IPS-18c (cell line): ENCODE measurements around the gene COL12A1.
"Not testable (repeated sequence)": the region's sequence is repeated elsewhere in the genome, so short reads cannot be mapped to it uniquely, and the experiment has no call there.

Source experiments
- H3K4me3 ChIP-seq: 2 replicates; pipeline ENCODE4 v1.7.0; 2013; ENCODE audit warnings: low read depth, mild to moderate bottlenecking, low read length, moderate library complexity; ENCODE audit not compliant: insufficient read depth
- H3K9me3 ChIP-seq: one replicate; pipeline ENCODE4 v1.6.1; 2013; ENCODE audit warnings: mild to moderate bottlenecking, low read length, moderate library complexity; ENCODE audit not compliant: control insufficient read depth, insufficient read depth

COL12A1 gene

GRCh38 chr6:75201901-75202672, 3.8 kb downstream of the COL12A1 start:
- no peaks in the 10 kb centered on the region for H3K9me3 ChIP-seq
- peak overlapping the region; percentile 45 for H3K4me3 ChIP-seq

- Histone ChIP-seq H3K4me3 (no peak overlapping the region), H3K9me3 (no peaks in the 10 kb centered on the region)
These were observed 4.8 kb downstream of the COL12A1 start for GRCh38 chr6:75201021-75201420.

- Histone ChIP-seq H3K4me3 (no peak overlapping the region), H3K9me3 (no peaks in the 10 kb centered on the region)
These were observed 6.0 kb downstream of the COL12A1 start for GRCh38 chr6:75199889-75200288.

- Histone ChIP-seq H3K4me3 (no peak overlapping the region), H3K9me3 (no peaks in the 10 kb centered on the region)
These were observed 9.7 kb downstream of the COL12A1 start for GRCh38 chr6:75196081-75196687.

- no peak overlapping the region for H3K4me3 ChIP-seq
These were observed 17.5 kb downstream of the COL12A1 start for GRCh38 chr6:75188221-75188925.

GRCh38 chr6:75186581-75186980, 19.3 kb downstream of the COL12A1 start:
- H3K9me3 ChIP-seq, H3K4me3 ChIP-seq: not testable (repeated sequence)

More at GRCh38 chr6:75188221-75188925, 17.5 kb downstream of the COL12A1 start:
- H3K9me3 ChIP-seq: no peaks in the 10 kb centered on the region

DNA sequence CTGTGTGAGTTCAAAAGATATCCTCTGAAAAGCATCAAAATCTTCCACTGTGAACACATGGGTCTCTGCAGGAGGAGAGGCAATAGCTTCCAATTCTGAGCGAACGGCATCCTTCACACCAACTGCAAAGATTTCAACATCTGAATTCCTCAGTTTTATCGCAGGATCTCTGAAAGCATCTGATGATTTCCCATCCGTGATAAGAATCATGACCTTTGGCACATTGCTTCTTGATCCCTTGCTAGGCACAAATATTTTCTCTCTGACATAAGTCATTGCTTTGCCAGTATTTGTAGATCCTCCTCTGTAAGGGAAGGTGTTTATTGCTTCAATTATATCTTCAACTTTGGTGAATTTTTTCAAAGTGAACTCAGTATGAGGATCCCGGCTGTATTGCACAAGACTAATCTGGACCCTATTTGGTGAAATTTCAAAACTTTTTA, 22.7 kb downstream of the COL12A1 start:
- no peak overlapping the region for H3K4me3 ChIP-seq
- H3K9me3 ChIP-seq: no peaks in the 10 kb centered on the region

GRCh38 chr6:75180864-75181263, 25.0 kb downstream of the COL12A1 start:
- H3K9me3 ChIP-seq: no peaks in the 10 kb centered on the region
- H3K4me3 ChIP-seq: no peak overlapping the region

DNA sequence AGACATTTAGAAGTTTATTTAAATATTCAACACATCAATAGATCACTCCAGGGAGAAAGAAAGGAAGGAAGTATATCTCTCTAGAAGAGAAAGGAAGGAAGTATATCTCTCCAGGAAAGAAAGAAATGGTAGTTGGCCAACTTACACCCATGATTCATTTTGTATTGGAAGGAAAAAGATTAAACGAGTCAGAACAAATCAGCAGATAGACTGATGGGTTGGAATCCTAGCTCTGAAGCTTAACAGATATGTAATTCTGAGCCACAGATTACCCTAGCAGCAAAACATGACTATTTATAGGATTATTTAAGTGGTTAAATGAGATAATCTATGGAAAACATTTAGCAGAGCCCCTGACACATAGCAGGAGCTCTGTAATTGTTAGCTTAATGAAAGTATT, 27.1 kb downstream of the COL12A1 start:
- H3K9me3 ChIP-seq: no peaks in the 10 kb centered on the region
- H3K4me3 ChIP-seq: no peak overlapping the region

- Histone ChIP-seq H3K9me3 (no peaks in the 10 kb centered on the region), H3K4me3 (no peak overlapping the region)
These were observed 29.7 kb downstream of the COL12A1 start for GRCh38 chr6:75176076-75176582.

DNA sequence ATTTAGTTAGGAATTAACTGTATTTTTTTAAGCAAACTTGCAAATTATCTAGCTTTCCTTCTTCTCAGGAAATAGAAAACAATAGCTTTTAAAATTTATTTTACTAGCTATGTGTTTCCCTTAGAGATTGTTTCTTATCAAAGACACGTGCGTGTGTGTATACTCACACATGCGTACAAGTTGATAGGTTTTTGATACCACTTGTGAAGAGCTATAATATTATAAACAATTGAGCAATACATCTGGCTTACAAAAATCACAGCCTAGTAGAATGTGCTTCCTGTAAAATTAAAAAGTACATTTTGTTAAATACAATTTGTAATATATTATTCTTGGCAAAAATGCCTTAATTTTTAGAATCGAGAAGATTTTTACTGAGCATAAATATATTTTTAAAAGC, 33.9 kb downstream of the COL12A1 start:
- H3K9me3 ChIP-seq: no peaks in the 10 kb centered on the region
- no peak overlapping the region for H3K4me3 ChIP-seq

DNA sequence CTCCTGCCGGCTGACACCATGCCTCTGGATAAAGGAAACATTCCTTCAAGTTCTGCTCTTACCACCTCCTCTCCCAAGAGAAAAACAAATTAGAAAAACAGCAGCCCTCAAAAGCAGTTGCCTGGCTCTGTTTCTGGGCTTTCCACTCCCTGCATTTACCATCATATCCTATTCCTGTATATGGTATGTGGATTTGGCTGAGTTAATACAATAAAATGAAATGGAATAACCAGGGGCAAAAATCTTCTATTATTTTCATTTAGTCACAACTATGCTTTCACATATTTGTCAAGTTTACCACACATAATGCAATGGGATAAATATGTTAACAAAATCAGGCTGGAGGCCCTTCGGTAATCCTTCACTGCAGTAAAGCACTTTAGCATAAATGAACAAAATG, 34.3 kb downstream of the COL12A1 start:
- no peaks in the 10 kb centered on the region for H3K9me3 ChIP-seq
- no peak overlapping the region for H3K4me3 ChIP-seq

GRCh38 chr6:75170691-75171560, 34.9 kb downstream of the COL12A1 start:
- H3K9me3 ChIP-seq: no peaks in the 10 kb centered on the region
- H3K4me3 ChIP-seq: no peak overlapping the region

- H3K4me3 ChIP-seq: no peak overlapping the region
- H3K9me3 ChIP-seq: no peaks in the 10 kb centered on the region
These were observed 35.9 kb downstream of the COL12A1 start for GRCh38 chr6:75169689-75170586.

DNA sequence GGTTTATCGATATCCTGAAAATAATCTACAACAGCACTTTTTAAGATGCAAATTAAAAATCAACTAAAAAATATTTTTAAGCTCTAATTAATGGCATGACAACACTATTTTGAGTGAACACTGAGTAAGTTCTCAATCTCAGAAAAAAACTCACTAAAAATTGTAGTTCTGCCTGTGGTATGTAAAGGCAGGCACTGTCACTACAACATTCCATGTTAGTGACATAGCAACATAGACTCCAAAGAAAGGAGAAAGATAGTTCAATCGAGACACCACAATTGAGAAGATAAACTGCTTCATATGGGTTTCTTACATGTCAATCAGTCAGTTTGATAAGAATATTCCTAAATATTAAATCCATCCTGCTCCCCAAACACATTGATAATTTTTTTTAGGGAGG, 38.0 kb downstream of the COL12A1 start:
- no peaks in the 10 kb centered on the region for H3K9me3 ChIP-seq

DNA sequence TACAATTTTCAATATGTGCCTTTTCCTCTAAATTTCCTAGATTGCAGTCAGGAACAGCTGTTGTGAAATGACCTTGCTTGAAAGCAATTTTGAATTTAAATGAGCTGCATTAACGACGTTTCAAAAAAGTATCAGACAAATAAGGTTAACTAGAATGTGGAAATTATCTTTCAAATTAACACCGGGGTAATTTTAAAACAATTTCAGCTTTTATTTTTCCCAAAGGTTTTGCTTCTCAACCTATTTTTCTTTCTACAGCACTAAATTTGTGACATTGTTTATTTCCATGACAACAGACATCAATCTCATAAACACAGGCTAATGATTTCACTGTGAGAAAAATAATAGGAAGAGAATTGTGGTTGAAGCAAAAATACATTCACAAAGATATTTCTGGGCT, 38.5 kb downstream of the COL12A1 start:
- H3K4me3 ChIP-seq: no peak overlapping the region
- no peaks in the 10 kb centered on the region for H3K9me3 ChIP-seq

More for the DNA sequence above, 38.0 kb downstream of the COL12A1 start:
- no peak overlapping the region for H3K4me3 ChIP-seq
